HG03439 (cell line): ENCODE data around the gene TMOD3.
"Not testable (repeated sequence)": the region's sequence is repeated elsewhere in the genome, so short reads cannot be mapped to it uniquely, and the experiment has no call there.

Experiments used
- ATAC-seq: cut with Tn5 transposase; IDR thresholded peaks from one replicate; pipeline ENCODE4 v1.9.1; 2021; ENCODE audit warnings: mild to moderate bottlenecking, moderate library complexity; ENCODE audit not compliant: unreplicated experiment

TMOD3 gene

DNA sequence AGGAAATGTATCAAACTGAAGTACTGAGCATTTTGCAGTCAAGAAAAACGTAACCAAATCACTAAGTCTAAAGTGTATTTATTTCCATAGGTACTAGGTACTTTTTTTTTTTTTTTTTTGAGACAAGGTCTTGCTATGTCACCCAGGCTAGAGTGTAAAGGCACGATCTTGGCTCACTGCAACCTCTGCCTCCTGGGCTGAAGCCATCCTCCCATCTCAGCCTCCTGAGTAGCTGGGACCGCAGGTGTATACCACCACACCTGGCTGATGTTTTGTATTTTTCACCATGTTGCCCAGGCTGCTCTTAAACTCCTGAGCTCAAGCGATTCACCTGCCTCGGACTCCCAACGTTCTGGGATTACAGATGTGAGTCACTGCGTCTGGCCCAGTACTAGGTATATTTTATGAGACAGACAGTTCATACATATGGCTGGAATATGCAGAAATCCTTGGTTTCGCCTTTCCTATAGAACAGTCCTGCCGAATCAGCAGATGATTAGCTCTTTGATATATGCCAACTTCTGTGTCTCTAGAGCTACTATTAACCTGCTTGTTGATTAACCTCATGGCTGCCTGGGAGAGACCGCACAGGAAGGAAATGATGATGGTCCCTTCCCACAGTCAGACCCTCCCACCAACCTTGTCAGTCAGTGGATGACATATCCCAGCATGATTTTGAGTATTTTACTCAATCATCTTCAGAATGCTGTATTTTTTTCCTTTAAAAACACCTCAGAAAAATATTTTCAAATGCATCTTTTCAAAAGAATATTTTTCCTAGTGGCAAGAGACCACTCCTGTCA is 32.3 kb downstream of the TMOD3 start:
- ATAC-seq, result no peak

DNA sequence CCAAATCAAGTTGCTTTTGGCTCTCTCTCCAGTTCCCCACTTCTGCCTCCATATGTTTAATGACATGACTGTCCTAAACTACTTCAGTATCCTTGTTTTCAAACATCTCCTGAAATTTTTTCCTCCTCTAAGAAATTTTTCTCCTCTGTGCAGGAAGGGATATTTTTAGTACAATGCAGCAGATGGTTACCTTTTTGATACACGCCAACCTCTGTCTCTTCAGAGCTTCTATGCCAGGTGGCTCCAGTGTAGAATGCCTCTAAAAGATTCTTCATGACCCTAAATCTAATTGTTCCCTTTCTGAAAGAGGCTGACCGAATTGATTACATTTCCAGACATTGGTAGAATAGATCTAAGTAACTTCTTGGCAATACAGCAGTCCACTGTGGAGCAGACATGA is 33.7 kb downstream of the TMOD3 start:
- ATAC-seq, result no peak

DNA sequence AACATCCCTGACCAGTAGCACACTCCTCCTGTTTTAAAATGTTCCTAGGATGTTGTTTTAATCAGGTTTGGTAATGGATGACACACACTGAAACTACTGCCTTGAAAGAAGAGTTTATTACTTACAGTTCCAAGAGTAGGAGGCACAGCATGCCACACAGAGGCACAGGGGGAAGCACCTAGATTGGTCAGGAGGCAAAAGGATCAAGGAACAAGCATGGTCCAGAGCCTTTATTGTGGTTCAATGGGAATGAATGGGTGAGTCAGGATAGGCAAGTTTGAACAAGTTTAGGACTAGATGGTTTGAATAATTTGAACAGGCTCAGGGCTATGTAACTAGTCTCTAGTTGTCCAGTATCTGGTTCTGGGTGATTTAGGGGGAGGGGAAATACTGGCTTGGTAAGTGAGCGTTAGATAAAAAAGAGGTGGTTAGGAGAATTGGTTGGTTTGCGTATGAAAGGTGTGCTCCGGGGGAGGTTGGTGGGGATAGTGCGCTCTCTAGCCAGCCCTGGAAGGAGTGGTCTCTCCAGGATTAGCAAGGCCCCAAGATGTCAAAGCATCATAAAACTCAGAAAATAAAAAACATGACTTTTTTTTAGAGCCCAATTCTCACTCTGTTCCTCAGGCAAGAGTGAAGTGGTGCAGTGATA is 35.1 kb downstream of the TMOD3 start:
- no peak for ATAC-seq

DNA sequence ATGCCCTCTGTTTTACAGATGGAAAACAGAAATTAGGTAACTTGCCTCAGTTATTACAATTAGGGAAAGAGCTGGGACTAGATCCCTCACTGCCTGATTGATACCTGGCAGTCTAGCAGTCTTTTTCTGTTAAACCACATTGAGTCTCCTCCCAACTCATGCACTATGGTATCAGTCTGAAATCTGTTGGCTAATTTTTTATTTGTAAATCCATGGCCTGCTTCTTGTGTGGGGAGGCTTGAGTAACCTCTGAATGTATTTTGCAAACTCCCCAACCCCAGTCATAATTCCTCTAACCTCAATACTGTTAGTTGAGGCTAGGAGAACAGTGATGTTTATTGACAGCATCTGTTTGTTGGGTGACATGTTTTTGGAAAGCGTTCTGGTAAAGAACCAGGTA is 35.9 kb downstream of the TMOD3 start:
- no peak for ATAC-seq

GRCh38 chr15:51866161-51866560 is 36.7 kb downstream of the TMOD3 start:
- no peak for ATAC-seq

DNA sequence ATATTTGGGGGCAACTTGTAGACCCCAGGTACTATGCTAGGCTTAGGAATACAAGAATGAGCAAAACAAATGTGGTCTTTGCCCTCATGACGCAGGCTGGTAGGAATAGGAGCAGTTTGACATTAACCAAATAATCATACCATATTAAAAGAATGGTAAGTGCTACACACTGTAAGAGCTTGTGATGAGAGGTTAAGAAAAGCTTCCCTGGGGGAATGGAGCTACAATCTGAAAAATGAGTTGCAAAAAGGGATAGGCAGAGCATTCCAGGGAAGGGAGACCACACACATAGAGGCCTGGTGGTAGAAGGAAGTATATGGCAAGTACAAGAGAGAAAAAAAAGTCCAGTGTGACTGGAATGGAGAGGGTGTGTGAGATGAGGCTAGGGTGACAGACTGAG is 37.3 kb downstream of the TMOD3 start:
- no peak for ATAC-seq

- ATAC-seq, result no peak
These were observed 39.6 kb downstream of the TMOD3 start for GRCh38 chr15:51869060-51869421.

- ATAC-seq, result no peak
These were observed 41.3 kb downstream of the TMOD3 start for GRCh38 chr15:51870774-51871173.

GRCh38 chr15:51874751-51875644 is 45.5 kb downstream of the TMOD3 start:
- no peak for ATAC-seq

DNA sequence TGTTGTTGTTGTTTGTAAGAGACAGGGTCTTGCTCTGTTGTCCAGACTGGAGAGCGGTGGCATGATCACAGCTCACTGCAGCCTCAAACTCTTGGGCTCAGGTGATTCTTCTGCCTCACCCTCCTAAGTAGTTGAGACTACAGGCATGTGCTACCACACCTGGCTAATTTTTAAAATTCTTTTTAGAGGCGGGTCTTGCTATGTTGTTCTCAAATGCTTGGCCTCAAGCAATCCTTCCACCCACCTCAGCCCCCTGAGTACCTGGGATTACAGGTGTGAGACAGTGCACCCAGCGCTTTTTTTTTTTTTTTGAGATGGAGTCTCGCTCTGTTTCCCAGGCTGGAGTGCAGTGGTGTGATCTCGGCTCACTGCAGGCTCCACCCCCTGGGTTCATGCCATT is 46.7 kb downstream of the TMOD3 start:
- ATAC-seq, result no peak

DNA sequence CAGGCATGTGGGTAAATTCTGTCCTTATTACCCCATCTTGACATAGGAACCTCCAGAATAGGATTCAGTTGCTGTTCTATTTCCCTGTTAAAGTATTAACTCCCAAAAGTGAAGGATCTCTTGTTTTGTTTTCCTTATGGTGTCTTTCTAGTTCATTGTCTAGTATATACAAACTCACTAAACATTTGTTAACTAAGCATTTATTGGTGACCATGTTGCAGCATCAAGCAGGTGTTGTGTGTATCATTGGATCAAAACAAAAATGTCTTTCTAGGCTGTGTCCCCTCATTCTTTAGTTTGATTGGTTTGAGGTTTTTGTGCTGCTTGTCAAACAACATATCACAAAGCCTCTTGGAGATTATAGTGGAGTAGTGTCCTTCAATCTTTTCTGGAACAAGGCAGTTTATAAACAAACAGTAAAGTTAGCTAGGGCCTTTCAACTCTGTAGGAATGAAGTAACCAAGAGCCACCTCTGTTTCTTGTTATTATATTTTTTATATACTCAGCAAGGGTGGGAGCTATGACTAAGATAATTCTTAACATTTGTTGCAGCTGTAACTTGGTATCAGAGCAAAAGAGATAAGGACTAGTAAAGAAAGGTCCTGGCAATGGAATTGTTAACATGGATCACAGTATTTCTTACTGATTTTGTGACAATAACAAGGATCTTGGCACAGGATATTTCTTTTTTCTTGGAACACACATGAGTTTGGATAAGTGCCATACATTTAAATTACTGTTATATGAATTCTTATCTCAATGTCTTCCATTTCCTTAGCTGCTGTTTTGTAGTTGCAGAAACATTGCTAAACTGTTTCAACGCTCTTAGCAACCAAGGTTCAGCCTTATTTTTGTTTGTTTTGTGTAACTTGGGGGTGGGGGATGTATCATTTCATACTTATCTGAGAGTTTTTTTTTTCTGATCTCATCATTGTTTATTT is 49.3 kb downstream of the TMOD3 start:
- ATAC-seq, result no peak

DNA sequence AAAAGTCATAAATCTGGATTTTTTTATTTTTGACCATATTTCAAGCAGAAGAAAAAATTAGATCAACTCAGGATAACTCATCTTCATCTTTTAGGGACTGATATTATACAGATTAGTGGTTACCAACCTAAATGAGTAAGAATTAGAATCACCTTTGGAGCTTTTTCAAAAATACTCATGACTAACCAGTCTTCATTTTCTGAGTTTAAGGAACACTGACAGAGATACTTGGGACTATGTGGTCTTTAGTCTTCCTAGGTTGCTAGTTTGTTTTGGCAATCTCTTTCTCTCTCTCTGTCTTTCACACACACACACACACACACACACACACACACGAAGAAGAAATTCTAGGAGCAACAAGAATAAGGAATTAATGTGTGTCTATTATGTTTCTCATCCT is 50.1 kb downstream of the TMOD3 start:
- no peak for ATAC-seq

DNA sequence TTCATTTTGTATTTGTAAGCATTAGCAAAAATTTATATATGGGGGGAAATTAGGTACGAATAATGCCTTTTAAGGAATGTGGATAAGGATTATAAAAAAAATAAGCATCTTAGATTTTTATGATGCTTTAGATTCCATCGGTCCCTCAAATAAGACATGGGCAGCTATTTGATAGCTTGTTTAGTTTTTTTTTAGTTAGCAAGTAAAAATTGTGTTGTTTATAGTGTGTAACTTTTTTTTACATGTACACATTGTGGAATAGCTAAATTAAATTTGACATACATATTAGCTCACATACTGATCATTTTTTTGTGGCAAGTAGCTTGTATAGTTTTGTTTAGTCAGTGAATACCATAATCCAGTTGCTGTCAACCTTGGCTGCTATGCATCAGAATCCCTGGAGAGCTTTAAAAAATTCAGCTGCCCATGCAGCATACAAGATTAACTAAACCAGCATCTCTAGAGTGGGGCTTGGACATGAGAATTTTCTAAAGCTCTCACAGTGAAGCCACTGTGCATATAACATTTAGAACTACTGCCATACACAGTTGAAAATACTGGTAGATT is 53.9 kb downstream of the TMOD3 start:
- no peak for ATAC-seq

GRCh38 chr15:51884041-51884440 is 54.6 kb downstream of the TMOD3 start:
- ATAC-seq, result no peak

GRCh38 chr15:51884517-51885236 is 55.2 kb downstream of the TMOD3 start:
- no peak for ATAC-seq

- not testable (repeated sequence) for ATAC-seq
These were observed 56.3 kb downstream of the TMOD3 start for GRCh38 chr15:51885758-51886157.

GRCh38 chr15:51887887-51888592 is 58.6 kb downstream of the TMOD3 start:
- no peak for ATAC-seq

- ATAC-seq, result no peak
These were observed 59.2 kb downstream of the TMOD3 start for GRCh38 chr15:51888593-51889195.

DNA sequence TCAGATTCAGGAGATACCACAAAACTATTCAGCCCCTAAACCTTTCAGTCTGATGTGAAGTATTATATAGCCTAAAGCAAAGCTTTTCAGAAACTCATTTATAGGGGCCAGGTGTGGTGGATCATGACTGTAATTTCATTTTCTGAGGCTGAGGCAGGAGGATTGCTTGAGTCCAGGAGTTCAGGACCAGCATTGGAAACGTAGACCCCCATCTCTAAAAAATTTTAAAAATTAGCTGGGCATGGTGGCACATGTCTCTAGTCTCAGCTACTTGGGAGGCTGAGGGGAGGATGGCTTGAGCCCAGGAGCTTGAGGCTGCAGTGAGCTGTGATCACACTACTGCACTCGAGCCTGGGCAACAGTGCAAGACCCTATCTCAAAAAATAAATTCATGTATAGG is 60.0 kb downstream of the TMOD3 start:
- no peak for ATAC-seq
